ENCODE measurements around the gene AGPS.

- TF ChIP-seq EZH2 (IDR thresholded peaks at IDR 0.05; ENCODE audit: insufficient read depth, poor library complexity, severe bottlenecking) (no peak), EZH2phosphoT487 (IDR thresholded peaks at IDR 0.05; ENCODE audit: insufficient read depth, low read depth) (no peak)
Observed at GRCh38 chr2:177579486-177580036, 187.0 kb downstream of the AGPS start.

Measured in GM23248 (cell line).